Eye (tissue), 1 donor: ENCODE results near the gene STMND1.
"Not testable (repeated sequence)": the region's sequence is repeated elsewhere in the genome, so short reads cannot be mapped to it uniquely, and the experiment has no call there.

Source experiments
- DNase-seq: peaks from one replicate; pipeline ENCODE4 v3.0.0-alpha.2; 2015

Gene STMND1

GRCh38 chr6:17101422-17102257, at the start of gene STMND1:
STMND1 (plus strand) TSS chr6:17102050; CDS start chr6:17102258, 208 bp downstream.
- DNase-seq, result peak; percentile 79

GRCh38 chr6:17054647-17055046, 47.2 kb upstream of the STMND1 start:
- no peak for DNase-seq

- DNase-seq, result no peak
Observed at GRCh38 chr6:17057322-17057721, 44.5 kb upstream of the STMND1 start.

DNA sequence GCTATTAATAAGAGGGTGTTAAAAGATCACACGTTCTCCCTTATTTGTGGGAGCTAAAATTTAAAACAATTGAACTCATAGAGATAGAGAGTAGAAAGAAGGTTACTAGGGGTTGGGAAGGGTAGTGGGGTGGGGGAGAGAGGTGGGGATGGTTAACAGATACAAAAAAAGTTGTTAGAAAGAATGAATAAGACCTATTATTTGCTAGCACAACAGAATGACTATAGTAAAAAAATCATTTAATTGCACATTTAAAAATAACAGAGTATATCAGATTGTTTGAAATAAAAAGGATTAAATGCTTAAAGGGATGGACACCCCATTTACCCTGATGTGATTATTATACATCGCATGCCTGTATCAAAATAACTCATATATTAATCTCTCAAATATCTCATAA, 43.3 kb upstream of the STMND1 start:
- no peak for DNase-seq

DNA sequence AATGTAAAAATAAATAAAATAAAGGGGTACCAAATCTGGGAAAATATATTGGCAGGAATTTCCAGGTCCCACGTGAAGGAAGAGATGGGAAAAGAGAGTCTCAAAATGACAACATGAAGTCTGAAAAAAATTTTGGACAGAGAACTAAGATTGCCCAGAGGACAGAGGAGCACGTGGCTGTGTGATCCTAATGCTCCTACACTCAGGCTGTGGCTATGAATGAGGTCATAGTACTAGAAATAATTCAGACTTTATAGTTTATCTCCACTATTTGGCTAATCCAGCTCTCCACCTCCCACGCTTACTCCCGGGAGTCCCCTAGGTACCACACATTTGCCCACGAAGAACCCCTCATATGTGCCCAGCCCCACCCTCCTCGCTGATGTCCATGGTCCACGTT, 42.8 kb upstream of the STMND1 start:
- DNase-seq, result no peak

GRCh38 chr6:17059850-17060249, 42.0 kb upstream of the STMND1 start:
- DNase-seq, result no peak

GRCh38 chr6:17061097-17061496, 40.8 kb upstream of the STMND1 start:
- DNase-seq, result no peak

DNA sequence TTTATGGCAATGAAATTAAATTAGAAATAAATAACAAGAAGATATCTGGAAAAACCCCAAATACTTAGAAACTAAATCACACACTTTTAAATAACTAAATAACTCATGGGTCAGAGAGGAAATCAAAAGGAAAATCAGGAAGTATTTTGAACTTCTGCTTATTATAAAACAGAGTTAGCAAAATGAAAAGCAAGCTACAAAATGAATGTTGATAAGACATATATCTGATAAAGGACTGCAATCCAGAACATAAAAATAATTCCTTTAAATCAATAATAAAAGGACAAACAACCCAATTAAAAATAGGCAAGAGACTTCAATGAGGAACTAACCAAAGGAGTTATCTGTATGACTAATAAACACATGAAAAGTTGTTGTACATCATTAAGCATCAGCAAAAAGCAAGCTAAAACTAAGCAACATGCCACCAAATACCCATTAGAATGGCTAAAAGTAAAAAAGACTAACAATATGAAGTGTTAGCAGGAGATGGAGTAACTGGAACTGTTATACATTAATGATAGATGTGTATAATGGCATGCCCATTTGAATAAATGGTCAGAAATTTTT, 38.9 kb upstream of the STMND1 start:
- DNase-seq, result no peak

- DNase-seq, result no peak
Observed at GRCh38 chr6:17064975-17065374, 36.9 kb upstream of the STMND1 start.

DNA sequence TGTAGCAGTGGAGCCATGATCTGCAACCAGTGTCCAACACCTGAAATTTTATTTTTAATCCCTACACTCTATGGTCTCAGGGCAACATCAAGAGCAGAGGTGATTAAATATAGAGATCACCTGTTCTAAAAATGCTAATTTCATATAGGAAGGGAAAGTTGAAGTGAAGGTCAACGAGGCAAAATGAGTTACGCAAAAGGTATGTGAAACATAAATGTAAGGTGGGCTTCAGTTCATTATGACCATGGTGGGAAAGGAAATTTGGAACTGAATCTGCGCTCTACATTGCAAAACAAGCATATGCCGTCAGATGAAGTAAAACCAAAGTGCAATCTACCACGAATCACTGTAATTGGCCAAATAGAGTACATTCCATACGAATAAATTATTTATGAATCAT, 35.2 kb upstream of the STMND1 start:
- DNase-seq, result no peak

GRCh38 chr6:17068972-17069371, 32.9 kb upstream of the STMND1 start:
- DNase-seq, result not testable (repeated sequence)

- not testable (repeated sequence) for DNase-seq
Observed at GRCh38 chr6:17070400-17070799, 31.4 kb upstream of the STMND1 start.

DNA sequence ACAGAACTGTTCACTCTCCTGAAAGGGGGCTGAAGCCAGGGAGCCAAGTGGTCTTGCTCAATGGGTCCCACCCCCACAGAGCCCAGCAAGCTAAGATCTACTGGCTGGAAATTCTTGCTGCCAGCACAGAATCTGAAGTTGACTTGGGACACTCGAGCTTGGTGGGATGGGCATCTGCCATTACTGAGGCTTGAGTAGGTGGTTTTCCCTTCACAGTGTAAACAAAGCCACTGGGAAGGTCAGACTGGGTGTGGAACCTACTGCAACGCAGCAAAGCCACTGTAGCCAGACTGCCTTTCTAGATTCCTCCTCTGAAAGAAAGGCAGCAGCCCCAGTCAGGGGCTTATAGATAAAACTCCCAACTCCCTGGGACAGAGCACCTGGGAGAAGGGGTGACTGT, 28.3 kb upstream of the STMND1 start:
- not testable (repeated sequence) for DNase-seq

GRCh38 chr6:17081273-17081672, 20.6 kb upstream of the STMND1 start:
- no peak for DNase-seq

DNA sequence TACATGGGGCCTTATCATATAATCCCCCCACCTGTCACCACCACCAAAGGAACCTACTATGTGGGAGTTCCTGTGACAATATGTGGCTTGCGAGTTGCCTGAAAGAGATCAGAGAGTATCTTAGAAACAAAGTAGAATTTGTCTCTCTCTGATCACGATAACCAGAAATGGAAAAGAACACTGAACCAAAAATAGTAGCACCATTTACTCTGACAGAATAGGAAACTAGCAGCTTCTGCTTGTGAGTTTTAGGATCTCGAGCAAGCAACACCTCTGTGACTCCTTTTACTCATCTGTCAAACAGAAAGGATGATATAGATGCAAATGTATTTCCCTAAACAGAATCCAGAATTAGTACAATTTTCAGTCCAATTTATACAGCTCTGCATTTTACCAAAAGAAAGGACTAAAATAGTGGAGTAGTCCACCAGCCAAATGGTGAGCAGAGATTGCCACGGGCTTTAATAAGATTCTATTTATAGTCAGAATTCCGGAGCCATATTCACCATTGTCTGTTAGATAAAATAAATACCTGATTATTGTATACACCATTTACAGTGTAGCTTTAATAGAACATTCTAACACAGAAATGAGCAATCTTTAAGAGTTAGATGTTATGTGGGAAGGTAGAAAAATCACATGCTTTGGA, 19.9 kb upstream of the STMND1 start:
- DNase-seq, result no peak

DNA sequence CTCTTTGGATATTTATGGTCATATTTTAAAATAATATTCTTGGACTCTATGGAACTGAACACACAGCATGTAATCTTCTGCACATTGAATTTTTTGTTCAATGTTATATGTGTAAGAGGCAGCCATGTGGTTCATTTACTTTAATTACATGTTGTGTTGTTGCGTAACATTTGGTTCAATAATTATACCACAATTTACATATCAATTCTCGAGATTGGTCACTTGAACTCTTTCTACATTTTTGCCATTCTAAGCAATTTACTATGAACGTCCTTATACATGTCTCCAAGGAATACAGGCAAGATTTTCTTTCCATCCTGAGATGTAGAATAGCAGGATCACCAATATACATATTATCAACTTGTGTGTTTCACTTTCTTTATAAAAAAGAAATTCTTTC, 18.5 kb upstream of the STMND1 start:
- DNase-seq, result no peak

DNA sequence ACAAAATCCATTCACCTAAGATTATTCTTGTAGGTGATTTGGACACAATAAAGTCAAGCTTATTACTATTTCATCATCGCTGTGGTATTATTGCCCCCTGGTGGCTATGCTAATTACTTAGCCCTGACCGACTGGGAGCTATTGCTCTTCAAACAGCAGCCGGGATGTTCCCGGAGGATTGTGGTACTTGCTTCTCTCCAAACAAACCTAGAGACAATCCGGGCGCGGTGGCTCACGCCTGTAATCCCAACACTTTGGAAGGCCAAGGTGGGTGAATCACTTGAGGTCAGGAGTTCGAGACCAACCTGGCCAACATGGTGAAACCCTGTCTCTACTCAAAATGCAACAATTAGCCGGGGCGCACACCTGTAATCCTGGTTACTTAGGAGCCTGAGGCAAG, 15.4 kb upstream of the STMND1 start:
- peak; percentile 81 for DNase-seq

- DNase-seq, result no peak
Observed at GRCh38 chr6:17088091-17088611, 13.7 kb upstream of the STMND1 start.

DNA sequence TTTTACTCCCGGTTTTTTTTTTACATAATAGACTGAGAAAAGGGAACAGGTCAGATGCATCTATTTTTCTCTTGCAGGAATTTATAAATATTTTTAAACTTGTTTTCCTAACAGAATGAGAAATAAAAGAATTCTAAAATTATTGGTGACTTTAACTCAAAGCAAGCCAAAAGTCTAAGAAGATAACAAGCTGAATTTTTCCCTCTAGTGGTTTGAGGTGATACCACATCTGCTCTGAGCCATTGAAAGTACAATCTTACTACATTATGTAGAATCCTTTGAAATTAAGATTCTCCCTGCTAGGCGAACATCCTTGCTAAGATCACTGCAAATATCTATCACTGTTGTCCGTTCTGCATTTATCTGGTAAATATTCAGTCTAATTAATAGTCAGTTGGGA, 10.7 kb upstream of the STMND1 start:
- DNase-seq, result no peak

DNA sequence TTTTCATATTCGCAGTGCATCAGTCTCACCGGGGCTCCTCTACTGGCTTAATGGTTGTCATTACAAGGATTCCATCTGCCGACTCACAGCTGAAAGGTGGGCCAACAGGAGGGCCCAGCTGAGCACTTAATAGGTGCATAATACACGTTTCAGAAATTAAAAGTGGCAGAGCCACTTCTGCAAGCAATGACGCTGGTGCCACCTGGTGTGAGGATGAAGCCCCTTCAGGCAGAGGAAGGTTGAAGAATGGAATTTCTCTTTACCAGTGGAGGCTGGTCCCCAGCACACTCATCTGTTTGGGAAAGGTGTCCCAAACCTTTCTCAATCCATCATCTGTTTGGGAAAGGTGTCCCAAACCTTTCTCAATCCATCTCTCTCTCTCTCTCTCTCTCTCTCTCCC, 8.2 kb upstream of the STMND1 start:
- DNase-seq, result no peak

DNA sequence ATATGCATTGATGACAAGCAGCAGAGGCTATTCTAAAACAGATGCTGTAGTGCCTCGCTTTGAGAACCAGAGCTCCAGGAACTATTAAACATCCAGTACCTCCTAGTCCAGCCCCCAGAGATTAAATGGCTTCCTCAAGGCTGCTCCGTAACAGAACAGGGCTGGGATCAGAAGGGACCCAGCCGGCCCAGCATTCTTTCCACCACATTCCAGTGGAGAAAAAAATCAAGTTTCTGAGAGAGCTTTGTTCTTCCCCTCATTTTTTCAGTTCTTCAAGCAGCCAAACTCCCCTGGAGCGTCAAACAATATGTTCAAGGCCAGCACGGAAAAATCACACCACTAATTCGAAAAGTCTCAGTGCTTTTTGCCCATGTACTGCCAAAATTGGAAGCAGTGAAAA, 5.8 kb upstream of the STMND1 start:
- DNase-seq, result peak; percentile 54

DNA sequence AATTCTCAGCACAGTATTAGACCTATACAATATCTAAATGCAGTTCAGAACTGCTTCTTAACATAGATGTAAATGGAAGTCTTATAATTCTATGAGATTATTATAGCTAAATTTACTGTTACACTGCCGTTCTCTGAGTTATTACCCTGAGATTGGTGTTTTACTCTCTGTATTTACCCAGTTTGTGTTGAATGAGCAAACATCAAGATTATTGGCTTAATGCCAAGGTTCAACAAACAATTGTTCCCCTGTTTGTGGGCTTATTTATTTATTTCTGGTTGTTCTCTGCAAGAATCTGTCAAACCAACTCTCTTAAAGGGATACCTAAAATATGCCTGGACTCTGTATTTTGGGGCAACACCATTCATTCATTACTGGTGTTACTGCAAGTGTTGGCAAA, 5.2 kb upstream of the STMND1 start:
- DNase-seq, result peak; percentile 15

DNA sequence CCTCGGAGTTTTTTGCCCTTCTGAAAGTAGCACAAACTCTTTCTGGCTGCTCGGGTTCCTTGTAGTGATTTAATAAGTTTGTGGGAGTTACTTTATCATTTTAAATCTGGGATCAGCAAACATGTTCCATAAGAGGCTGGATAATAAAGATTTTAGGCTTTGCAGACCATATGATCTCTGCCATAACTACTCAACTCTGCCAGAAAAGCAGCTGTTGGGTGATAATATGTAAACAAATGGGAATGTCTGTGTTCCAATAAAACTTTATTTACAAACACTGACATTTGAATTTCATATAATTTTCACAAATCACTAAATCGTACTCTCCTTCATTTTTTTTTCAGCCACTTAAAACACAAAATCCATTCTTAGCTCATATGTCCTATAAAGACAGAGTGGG, 3.9 kb upstream of the STMND1 start:
- no peak for DNase-seq

DNA sequence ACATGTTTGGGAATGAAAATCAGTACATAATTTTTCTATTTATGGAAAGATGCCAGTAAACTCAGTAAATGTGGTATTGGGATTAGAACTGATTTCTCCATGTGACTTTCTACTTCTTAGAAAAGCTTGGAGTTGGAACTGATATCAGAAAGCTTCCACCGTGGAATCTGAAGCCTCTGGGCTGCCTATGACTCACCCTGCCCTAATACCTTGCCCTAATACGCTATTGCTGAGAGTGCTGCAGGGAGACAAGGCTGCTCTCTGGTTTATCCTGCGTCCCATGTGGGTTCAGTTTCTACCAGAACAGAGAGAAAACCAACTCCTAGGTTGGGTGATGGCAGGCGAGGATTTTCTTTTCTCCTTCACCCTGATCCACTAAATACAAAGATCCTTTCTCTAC, 3.3 kb upstream of the STMND1 start:
- DNase-seq, result no peak
